Mucosa of descending colon (tissue), 3 donors: ENCODE data around the gene RPUSD4. TPM values are rescaled to one million over a fixed set of nuclear protein-coding genes. Genes with fewer than 3 reads are reported as not detected.

Source experiments
- ATAC-seq: fragments of 200-7000 bp; cut with Tn5 transposase; one replicate; pipeline ENCODE4 v1.9.1; 2020; ENCODE audit warnings: mild to moderate bottlenecking, moderate library complexity
- DNase-seq, 3 donors: peaks; one replicate each; pipeline ENCODE4 v3.0.0-alpha.2; 2020
- H3K36me3 ChIP-seq: fragments of 200-600 bp; one replicate; pipeline ENCODE4 v1.8.0; 2021; ENCODE audit warnings: low read depth, mild to moderate bottlenecking
- H3K4me1 ChIP-seq: fragments of 200-600 bp; one replicate; pipeline ENCODE4 v1.8.0; 2021; ENCODE audit warnings: low read depth, mild to moderate bottlenecking
- H3K4me3 ChIP-seq: fragments of 200-600 bp; one replicate; pipeline ENCODE4 v1.8.0; 2021; ENCODE audit warnings: mild to moderate bottlenecking
- H3K9me3 ChIP-seq: fragments of 200-600 bp; one replicate; pipeline ENCODE4 v1.8.0; 2021; ENCODE audit warnings: mild to moderate bottlenecking
- CTCF ChIP-seq: fragments of 200-600 bp; IDR thresholded peaks from one replicate; pipeline ENCODE4 v1.8.0; 2022; ENCODE audit warnings: antibody characterized with exemption, mild to moderate bottlenecking
- intact Hi-C, 2 donors: fragments of 100-400 bp; cut with DNase I in 1 of 2; cut with micrococcal nuclease in 1 of 2; formaldehyde crosslinking; loops; one replicate each; pipeline versions ENCODE4 v1.11.0 to v1.11.1; 2022; cut with DNase I, micrococcal nuclease
- total RNA-seq, 3 donors: library from RNA; stranded (reverse); fragmentation: NEBNext Ultra II Directional in 2 of 3; extraction: Animal tissue kit (Norgen Biotek cat#: 25700) in 2 of 3; gene quantifications; one replicate each; pipeline versions ENCODE4 v1.2.1 to v1.2.4, GENCODE V29; 2021 to 2023
- donor health status: DM: no; HTN: no; CAD: no; lungs with moderate emphysema.
- donor health status: DM: no; HTN: no; CAD: no.
- donor health status: DM: no; HTN: yes; CAD: no.

RPUSD4 gene
- total RNA-seq, 3 donors from 2014 or later: 17.0 to 23.4 (median 23.0) TPM

DNA sequence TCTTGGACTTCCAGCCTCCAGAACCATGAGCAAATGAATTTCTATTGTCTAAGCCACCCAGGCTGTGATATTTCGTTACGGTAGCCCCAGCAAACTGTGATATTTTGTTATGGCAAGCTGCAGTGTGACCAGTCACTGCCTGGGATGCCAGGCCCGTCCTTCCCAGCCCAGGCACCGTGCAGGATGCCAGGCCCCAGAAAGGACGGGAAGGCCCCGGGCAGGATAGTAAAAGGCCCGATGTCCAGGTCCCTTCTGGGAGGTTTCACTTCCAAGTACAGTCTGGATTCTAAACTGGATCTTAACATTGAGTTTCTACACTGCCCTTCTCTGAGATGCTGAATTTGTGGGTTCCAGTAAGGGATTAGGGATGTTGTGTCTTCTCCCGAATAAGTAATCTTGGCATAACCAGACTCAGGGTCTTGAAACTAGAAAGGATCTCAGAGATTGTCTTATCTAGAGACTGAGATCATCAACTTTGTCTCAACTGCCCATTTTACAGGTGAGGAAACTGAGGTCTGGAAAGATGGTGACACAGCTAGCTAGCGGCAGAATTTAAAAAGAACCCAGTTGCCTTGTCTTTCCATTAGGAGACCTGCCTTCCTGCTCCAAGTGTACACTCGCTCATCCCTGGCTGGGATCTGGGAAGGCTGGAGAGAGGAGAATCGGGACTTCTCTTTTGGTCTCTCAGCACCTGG, 19.9 kb downstream of the RPUSD4 start:
- ATAC-seq: no peak
- H3K4me3 ChIP-seq: no peak overlapping the region
- TF ChIP-seq CTCF: no peak
- no peaks in the 10 kb centered on the region for H3K4me1 ChIP-seq
- intact Hi-C loops: loop anchor here (5.0 kb wide), 1 partner anchor 269 kb away; no protein-coding TSS in a partner anchor
- no peak for DNase-seq
- no peaks in the 10 kb centered on the region for H3K36me3 ChIP-seq
- no peaks in the 10 kb centered on the region for H3K9me3 ChIP-seq

- Histone ChIP-seq H3K4me1 (no peaks in the 10 kb centered on the region), H3K9me3 (no peaks in the 10 kb centered on the region), H3K36me3 (no peaks in the 10 kb centered on the region), H3K4me3 (no peak overlapping the region)
- intact Hi-C loops: loop anchor here (5.0 kb wide), 1 partner anchor 268 kb away; no protein-coding TSS in a partner anchor
- DNase-seq: no peak
- no peak for TF ChIP-seq CTCF
- no peak for ATAC-seq
These were observed 20.7 kb downstream of the RPUSD4 start for GRCh38 chr11:126190792-126191191.

DNA sequence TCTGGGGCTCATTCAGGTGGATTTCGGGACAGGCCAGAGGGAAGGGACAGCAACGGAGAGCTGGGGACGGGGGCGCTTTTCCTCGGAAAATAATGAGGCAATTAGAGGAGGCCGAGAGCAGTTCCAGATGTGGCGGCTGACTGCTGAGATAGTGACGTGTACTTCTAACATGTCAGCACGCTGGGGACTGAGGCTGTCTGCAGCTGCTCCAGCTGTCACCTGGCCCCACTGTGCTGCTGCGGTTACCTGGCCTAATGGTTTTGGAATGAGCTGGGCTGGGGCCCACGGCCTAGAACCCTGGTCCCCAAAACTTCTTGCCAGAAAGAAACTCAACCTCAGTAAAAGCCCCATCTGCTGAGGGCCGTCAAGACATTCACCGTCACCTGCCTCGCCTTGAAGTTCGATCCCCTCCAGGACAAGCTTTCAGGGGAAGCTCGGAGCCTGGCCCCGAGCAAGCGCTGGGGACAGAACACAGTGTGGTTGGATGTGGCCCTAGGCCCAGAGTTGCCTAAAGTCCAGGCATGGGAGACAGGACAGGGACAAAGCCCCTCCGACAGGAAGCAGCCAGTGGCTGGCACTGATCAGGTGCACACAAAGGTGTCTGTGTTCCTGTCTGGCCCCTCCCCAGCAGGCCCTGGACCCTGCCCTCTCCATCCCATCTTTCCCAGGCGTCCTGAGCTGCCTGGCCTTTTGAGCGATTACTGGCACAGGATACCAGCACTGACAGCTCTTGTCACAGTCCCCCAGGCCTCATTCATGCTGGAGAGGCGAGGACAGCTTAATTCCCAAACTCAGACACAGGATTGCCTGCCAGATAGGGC, 22.1 kb downstream of the RPUSD4 start:
- peak in 1 of 3 donors; percentile 12 for DNase-seq
- ATAC-seq: peak; percentile 9
- Histone ChIP-seq H3K4me3 (no peak overlapping the region), H3K9me3 (no peaks in the 10 kb centered on the region), H3K4me1 (peaks cover 3% of the 10 kb centered on the region), H3K36me3 (no peaks in the 10 kb centered on the region)
- TF ChIP-seq CTCF: no peak
- intact Hi-C loops: no loop called here

- DNase-seq (no peak), ATAC-seq (peak; percentile 32)
- H3K9me3 ChIP-seq: no peaks in the 10 kb centered on the region
- peaks cover 3% of the 10 kb centered on the region for H3K4me1 ChIP-seq
- no peak for TF ChIP-seq CTCF
- intact Hi-C loops: no loop called here
- no peaks in the 10 kb centered on the region for H3K36me3 ChIP-seq
- no peak overlapping the region for H3K4me3 ChIP-seq
These were observed 22.9 kb downstream of the RPUSD4 start for GRCh38 chr11:126188332-126189108.

GRCh38 chr11:126186708-126187529, 24.5 kb downstream of the RPUSD4 start:
- Histone ChIP-seq H3K9me3 (no peaks in the 10 kb centered on the region), H3K36me3 (no peaks in the 10 kb centered on the region), H3K4me3 (no peak overlapping the region), H3K4me1 (peaks cover 3% of the 10 kb centered on the region)
- no peak for TF ChIP-seq CTCF
- ATAC-seq: no peak
- intact Hi-C loops: no loop called here
- DNase-seq: no peak
